Colonic mucosa (tissue), 4 donors: ENCODE data around the gene ZNF552. TPM values are rescaled to one million over a fixed set of nuclear protein-coding genes. Genes with fewer than 3 reads are reported as not detected.
"Not testable (repeated sequence)": the region's sequence is repeated elsewhere in the genome, so short reads cannot be mapped to it uniquely, and the experiment has no call there.

ENCODE experiments used
- DNase-seq: peaks from one replicate; pipeline ENCODE4 v3.0.0-alpha.2; 2020
- H3K27ac ChIP-seq: fragments of 200-600 bp; one replicate; pipeline ENCODE4 v1.8.0; 2021
- H3K27me3 ChIP-seq: fragments of 200-600 bp; one replicate; pipeline ENCODE4 v1.8.0; 2021
- H3K36me3 ChIP-seq: fragments of 200-600 bp; one replicate; pipeline ENCODE4 v1.8.0; 2021
- H3K4me1 ChIP-seq: fragments of 200-600 bp; one replicate; pipeline ENCODE4 v1.8.0; 2021; ENCODE audit warnings: mild to moderate bottlenecking
- H3K4me3 ChIP-seq: fragments of 200-600 bp; one replicate; pipeline ENCODE4 v1.8.0; 2021
- H3K9ac ChIP-seq, 2 donors: one replicate each; pipeline ENCODE4 v1.7.0; 2013; ENCODE audit warnings: control low read depth in 2 of 2, low read depth in 2 of 2, low read length in 2 of 2
- H3K9me3 ChIP-seq: fragments of 200-600 bp; one replicate; pipeline ENCODE4 v1.8.0; 2021
- CTCF ChIP-seq: fragments of 200-600 bp; IDR thresholded peaks from one replicate; pipeline ENCODE4 v1.8.0; 2022; ENCODE audit warnings: antibody characterized with exemption, mild to moderate bottlenecking
- intact Hi-C: fragments of 100-400 bp; cut with DNase I; formaldehyde crosslinking; loops from one replicate; pipeline ENCODE4 v1.14.1; 2022
- total RNA-seq, 2 donors: library from RNA; stranded (reverse); fragmentation: NEBNext Ultra II Directional in 1 of 2; extraction: Animal tissue kit (Norgen Biotek cat#: 25700) in 1 of 2; gene quantifications; one replicate each; pipeline ENCODE4 v1.2.1, GENCODE V29; 2021
- donor health status: healthy.
- donor health status: DM: no; HTN: no; CAD: no.
- donor health status: DM: no; HTN: no; CAD: no.

Gene ZNF552
- 10 to 100 TPM; 21.7 to 24.8 TPM for total RNA-seq

- no peaks in the 10 kb centered on the region for H3K27me3 ChIP-seq
- H3K9ac ChIP-seq = peak within 1 kb of the TSS; percentile 67 to 92
- no peak for TF ChIP-seq CTCF
- H3K9me3 ChIP-seq = no peaks in the 10 kb centered on the region
- intact Hi-C loops = no loop called here
- peak; percentile 96 for DNase-seq
- peak within 1 kb of the TSS; percentile 81 for H3K4me3 ChIP-seq
- H3K36me3 ChIP-seq = peaks cover 3% of the 10 kb centered on the region
- H3K27ac ChIP-seq = peak within 1 kb of the TSS; percentile 62
- H3K4me1 ChIP-seq = peaks cover 14% of the 10 kb centered on the region
Observed at GRCh38 chr19:57814505-57815246, at the start of gene ZNF552. ZNF552 (minus strand) TSS chr19:57814913; CDS start chr19:57814743, 170 bp downstream.

GRCh38 chr19:57862351-57862750 lies 47.6 kb upstream of the ZNF552 start:
- H3K4me3 ChIP-seq, H3K4me1 ChIP-seq, H3K27me3 ChIP-seq, H3K9ac ChIP-seq, DNase-seq, H3K27ac ChIP-seq, H3K9me3 ChIP-seq, intact Hi-C loops: not testable (repeated sequence)
- H3K36me3 ChIP-seq = peaks cover 42% of the 10 kb centered on the region

- H3K27ac ChIP-seq, H3K9me3 ChIP-seq, H3K36me3 ChIP-seq, H3K9ac ChIP-seq, H3K4me1 ChIP-seq, H3K4me3 ChIP-seq, H3K27me3 ChIP-seq, DNase-seq, intact Hi-C loops: not testable (repeated sequence)
Observed at GRCh38 chr19:57854117-57854516, 39.4 kb upstream of the ZNF552 start.

- intact Hi-C loops, H3K36me3 ChIP-seq, H3K27me3 ChIP-seq, H3K4me3 ChIP-seq, H3K4me1 ChIP-seq, H3K9me3 ChIP-seq, DNase-seq, H3K9ac ChIP-seq: not testable (repeated sequence)
- H3K27ac ChIP-seq = peak overlapping the region; percentile 72
Observed at GRCh38 chr19:57851812-57852603, 37.3 kb upstream of the ZNF552 start.

- DNase-seq = peak; percentile 76
- no peaks in the 10 kb centered on the region for H3K9me3 ChIP-seq
- no peak for TF ChIP-seq CTCF
- intact Hi-C loops = no loop called here
- H3K27ac ChIP-seq = peak overlapping the region; percentile 72
- no peaks in the 10 kb centered on the region for H3K36me3 ChIP-seq
- no peaks in the 10 kb centered on the region for H3K27me3 ChIP-seq
- H3K9ac ChIP-seq = peak overlapping the region; percentile 76 to 89
- H3K4me1 ChIP-seq = no peaks in the 10 kb centered on the region
- H3K4me3 ChIP-seq = peak overlapping the region; percentile 72
Observed at GRCh38 chr19:57850553-57851017, 35.9 kb upstream of the ZNF552 start.

GRCh38 chr19:57849666-57850473 lies 35.2 kb upstream of the ZNF552 start, which contains the start of gene ZNF587:
ZNF587 (plus strand) TSS chr19:57849859; CDS start chr19:57850039, 180 bp downstream.
- Histone ChIP-seq H3K27ac (peak within 1 kb of the TSS; percentile 72), H3K9ac (peak within 1 kb of the TSS; percentile 76 to 89), H3K4me3 (peak within 1 kb of the TSS; percentile 72)
- intact Hi-C loops, H3K9me3 ChIP-seq, H3K4me1 ChIP-seq, H3K27me3 ChIP-seq, H3K36me3 ChIP-seq: not testable (repeated sequence)
- peak; percentile 86 for DNase-seq

GRCh38 chr19:57849162-57849665 lies 34.5 kb upstream of the ZNF552 start:
- H3K9me3 ChIP-seq, DNase-seq, H3K27me3 ChIP-seq, H3K4me3 ChIP-seq, H3K36me3 ChIP-seq, H3K4me1 ChIP-seq, H3K27ac ChIP-seq, intact Hi-C loops, H3K9ac ChIP-seq: not testable (repeated sequence)

- H3K36me3 ChIP-seq, H3K9ac ChIP-seq, H3K9me3 ChIP-seq, DNase-seq, H3K4me3 ChIP-seq, intact Hi-C loops, H3K4me1 ChIP-seq, H3K27ac ChIP-seq, H3K27me3 ChIP-seq: not testable (repeated sequence)
Observed at GRCh38 chr19:57847164-57847563, 32.5 kb upstream of the ZNF552 start.
